H9 (cell line): ENCODE data around the gene FBRSL1. TPM values are rescaled to one million over a fixed set of nuclear protein-coding genes. Genes with fewer than 3 reads are reported as not detected.

Experiments
- DNase-seq: peaks from one replicate; pipeline ENCODE4 v3.0.0-alpha.2; 2017
- H2AFZ ChIP-seq: one replicate; pipeline ENCODE4 v1.6.1; 2013; ENCODE audit warnings: mild to moderate bottlenecking, low read length, control low read depth, moderate library complexity
- H2AK5ac ChIP-seq: 2 replicates; pipeline ENCODE4 v1.6.1; 2013; ENCODE audit warnings: low read length, control low read depth, mixed read lengths; ENCODE audit not compliant: insufficient read length
- H2BK120ac ChIP-seq: one replicate; pipeline ENCODE4 v1.6.1; 2013; ENCODE audit warnings: low read depth, mild to moderate bottlenecking, low read length, control low read depth, inconsistent platforms; ENCODE audit not compliant: poor library complexity, severe bottlenecking
- H2BK12ac ChIP-seq: 2 replicates; pipeline ENCODE4 v1.6.1; 2013; ENCODE audit warnings: low read length, control low read depth, mixed read lengths, low read depth; ENCODE audit not compliant: insufficient read length
- H2BK15ac ChIP-seq: 2 replicates; pipeline ENCODE4 v1.6.1; 2013; ENCODE audit warnings: low read depth, low read length, control low read depth
- H2BK20ac ChIP-seq: one replicate; pipeline ENCODE4 v1.6.1; 2013; ENCODE audit warnings: low read depth, mild to moderate bottlenecking, low read length, control low read depth, inconsistent platforms; ENCODE audit not compliant: poor library complexity, severe bottlenecking
- H2BK5ac ChIP-seq: 2 replicates; pipeline ENCODE4 v1.6.1; 2013; ENCODE audit warnings: low read length, control low read depth, mixed read lengths; ENCODE audit not compliant: insufficient read length
- H3K14ac ChIP-seq: 2 replicates; pipeline ENCODE4 v1.6.1; 2013; ENCODE audit warnings: low read length, control low read depth; ENCODE audit not compliant: insufficient read depth
- H3K18ac ChIP-seq: 2 replicates; pipeline ENCODE4 v1.6.1; 2013; ENCODE audit warnings: low read depth, mild to moderate bottlenecking, mixed read lengths, low read length, control low read depth; ENCODE audit not compliant: insufficient read length
- H3K23ac ChIP-seq: 2 replicates; pipeline ENCODE4 v1.6.1; 2013; ENCODE audit warnings: low read length, control low read depth, mixed read lengths, low read depth; ENCODE audit not compliant: insufficient read length
- H3K23me2 ChIP-seq: 2 replicates; pipeline ENCODE4 v1.6.1; 2013; ENCODE audit warnings: low read depth, mild to moderate bottlenecking, mixed read lengths, low read length, control low read depth; ENCODE audit not compliant: insufficient read length, poor library complexity, severe bottlenecking
- H3K27ac ChIP-seq: 2 replicates; pipeline ENCODE4 v1.5.1; 2013; ENCODE audit warnings: low read length, control low read depth, mixed read lengths, low read depth; ENCODE audit not compliant: insufficient read length
- H3K27me3 ChIP-seq: 2 replicates; pipeline ENCODE4 v1.6.1; 2013; ENCODE audit warnings: low read length, control low read depth, inconsistent platforms; ENCODE audit not compliant: insufficient read depth
- H3K4ac ChIP-seq: 2 replicates; pipeline ENCODE4 v1.6.1; 2013; ENCODE audit warnings: low read depth, mild to moderate bottlenecking, control low read depth, inconsistent platforms, low read length, moderate library complexity
- H3K4me1 ChIP-seq: 2 replicates; pipeline ENCODE4 v1.6.1; 2013; ENCODE audit warnings: low read length, control low read depth, inconsistent platforms; ENCODE audit not compliant: insufficient read depth
- H3K4me2 ChIP-seq: 2 replicates; pipeline ENCODE4 v1.6.1; 2013; ENCODE audit warnings: low read length, control low read depth, mixed read lengths; ENCODE audit not compliant: insufficient read length, insufficient read depth
- H3K56ac ChIP-seq: 2 replicates; pipeline ENCODE4 v1.6.1; 2013; ENCODE audit warnings: low read depth, mild to moderate bottlenecking, mixed read lengths, low read length, control low read depth; ENCODE audit not compliant: insufficient read length
- H3K79me1 ChIP-seq: 2 replicates; pipeline ENCODE4 v1.6.1; 2013; ENCODE audit warnings: low read depth, mild to moderate bottlenecking, moderate library complexity, low read length, control low read depth, inconsistent platforms; ENCODE audit not compliant: insufficient read depth, poor library complexity, severe bottlenecking
- H3K79me2 ChIP-seq: 2 replicates; pipeline ENCODE4 v1.6.1; 2013; ENCODE audit warnings: low read length, control low read depth, inconsistent platforms; ENCODE audit not compliant: insufficient read depth
- H3K9ac ChIP-seq: 2 replicates; pipeline ENCODE4 v1.6.1; 2013; ENCODE audit warnings: low read length, control low read depth, mixed read lengths; ENCODE audit not compliant: insufficient read length; ENCODE audit errors: extremely low read depth
- H3K9me3 ChIP-seq: one replicate; pipeline ENCODE4 v1.6.1; 2013; ENCODE audit warnings: low read depth, low read length, inconsistent platforms; ENCODE audit not compliant: control insufficient read depth
- H3T11ph ChIP-seq: one replicate; pipeline ENCODE4 v1.6.1; 2013; ENCODE audit warnings: mild to moderate bottlenecking, low read length, control low read depth, inconsistent platforms
- H4K20me1 ChIP-seq: one replicate; pipeline ENCODE4 v1.6.1; 2013; ENCODE audit not compliant: control insufficient read depth, insufficient read length, insufficient read depth
- H4K5ac ChIP-seq: 2 replicates; pipeline ENCODE4 v1.6.1; 2013; ENCODE audit warnings: low read depth, mild to moderate bottlenecking, mixed read lengths, low read length, control low read depth; ENCODE audit not compliant: insufficient read length
- H4K8ac ChIP-seq: replicated peaks from 2 replicates; pipeline ENCODE4 v1.6.1; 2013; ENCODE audit warnings: low read length, control low read depth, mixed read lengths, low read depth; ENCODE audit not compliant: insufficient read length
- H4K91ac ChIP-seq: 2 replicates; pipeline ENCODE4 v1.6.1; 2013; ENCODE audit warnings: low read depth, mild to moderate bottlenecking, moderate library complexity, mixed read lengths, low read length, control low read depth; ENCODE audit not compliant: insufficient read length
- H3K27ac Mint-ChIP-seq, 3 experiments: 2 replicates in 2 of 3; 3 replicates in 1 of 3; pipeline ENCODE4 v1.8.0; 2020 to 2021; ENCODE audit warnings: mixed read lengths in 3 of 3, mild to moderate bottlenecking in 1 of 3, moderate library complexity in 1 of 3
- H3K27me3 Mint-ChIP-seq: 2 replicates; pipeline ENCODE4 v1.8.0; 2021; ENCODE audit warnings: low read depth, mild to moderate bottlenecking, moderate library complexity, mixed read lengths
- H3K36me3 Mint-ChIP-seq, 3 experiments: 2 replicates in 2 of 3; 3 replicates in 1 of 3; pipeline ENCODE4 v1.8.0; 2020 to 2021; ENCODE audit warnings: low read depth in 3 of 3, mixed read lengths in 3 of 3; ENCODE audit not compliant: insufficient read depth in 1 of 3
- H3K4me1 Mint-ChIP-seq, 2 experiments: 2 replicates each; pipeline ENCODE4 v1.8.0; 2020; ENCODE audit warnings: mixed read lengths in 2 of 2
- H3K4me3 Mint-ChIP-seq, 2 experiments: 2 replicates in 1 of 2; 3 replicates in 1 of 2; pipeline ENCODE4 v1.8.0; 2020 to 2021; ENCODE audit warnings: mild to moderate bottlenecking in 2 of 2, mixed read lengths in 2 of 2, moderate library complexity in 1 of 2
- H3K9me3 Mint-ChIP-seq, 2 experiments: 2 replicates in 1 of 2; 3 replicates in 1 of 2; pipeline ENCODE4 v1.8.0; 2020; ENCODE audit warnings: mild to moderate bottlenecking in 2 of 2, mixed read lengths in 2 of 2, moderate library complexity in 1 of 2
- CTCF ChIP-seq: fragments of 200-600 bp; sonication (generic); conservative IDR thresholded peaks from 3 replicates; pipeline ENCODE4 v1.8.0; 2021; ENCODE audit warnings: antibody characterized with exemption, mild to moderate bottlenecking
- WGBS: extraction: QIAGEN DNeasy Blood & Tissue Kit; methylation state at CpG from one replicate; pipeline ENCODE4 v1.1.7; 2013; ENCODE audit warnings: missing lambda C conversion rate, low lambda C conversion rate, mixed read lengths; ENCODE audit not compliant: insufficient read length; ENCODE audit errors: extremely low coverage; 5-methylcytosine and 5-hydroxymethylcytosine counted together
- total RNA-seq: library from RNA; stranded (reverse); gene quantifications from 2 replicates; pipeline ENCODE4 v1.2.1, GENCODE V29; 2021

The FBRSL1 gene
- total RNA-seq, 1 experiment from 2014 or later: 90.8 TPM

GRCh38 chr12:132481771-132482745 lies 7.9 kb upstream of the FBRSL1 start:
- no peak overlapping the region for H3T11ph ChIP-seq
- no peak overlapping the region for H3K27ac ChIP-seq
- H3K9ac ChIP-seq: no peak overlapping the region
- Mint-ChIP-seq H3K9me3 (0 out of 5 replicates have a peak, but pooled peaks cover 0 to 2% of the 10 kb centered on the region in 2 experiments), H3K4me3 (no peak overlapping the region), H3K4me1 (no peaks in the 10 kb centered on the region), H3K27me3 (peaks cover 97% of the 10 kb centered on the region), H3K27ac (no peak overlapping the region; a peak in 1 of 7 replicates), H3K36me3 (no peaks in the 10 kb centered on the region)
- no peak overlapping the region for H2AFZ ChIP-seq
- no peaks in the 10 kb centered on the region for H3K9me3 ChIP-seq
- no peak overlapping the region for H3K4ac ChIP-seq
- H4K91ac ChIP-seq: no peak overlapping the region
- no peaks in the 10 kb centered on the region for H3K79me1 ChIP-seq
- no peak overlapping the region for H2BK15ac ChIP-seq
- no peak overlapping the region for H2BK20ac ChIP-seq
- H3K79me2 ChIP-seq: no peaks in the 10 kb centered on the region
- peaks cover 28% of the 10 kb centered on the region; the same call in 1 of the 2 replicates for H3K27me3 ChIP-seq
- H3K4me1 ChIP-seq: no peaks in the 10 kb centered on the region
- H3K23ac ChIP-seq: no peak overlapping the region
- no CpG with 5 or more reads among the region's 31 CpGs for WGBS
- no peak overlapping the region for H4K8ac ChIP-seq
- no peak overlapping the region for H3K56ac ChIP-seq
- H3K4me2 ChIP-seq: no peak overlapping the region
- no peak overlapping the region for H2BK5ac ChIP-seq
- H3K18ac ChIP-seq: no peak overlapping the region
- H2BK120ac ChIP-seq: no peak overlapping the region
- H4K5ac ChIP-seq: no peak overlapping the region
- H3K23me2 ChIP-seq: no peaks in the 10 kb centered on the region
- no peak overlapping the region for H2BK12ac ChIP-seq
- no peak overlapping the region for H2AK5ac ChIP-seq
- H3K14ac ChIP-seq: no peak overlapping the region; the same call in 1 of the 2 replicates
- DNase-seq: no peak
- H4K20me1 ChIP-seq: no peaks in the 10 kb centered on the region
- no peak for TF ChIP-seq CTCF
